GM18868 (cell line): ENCODE data around the gene CALU.

Experiments used
- ATAC-seq: cut with Tn5 transposase; IDR thresholded peaks from one replicate; pipeline ENCODE4 v1.9.1; 2021; ENCODE audit warnings: mild to moderate bottlenecking, moderate library complexity; ENCODE audit not compliant: unreplicated experiment

Gene CALU

GRCh38 chr7:128744366-128744905 lies 5.3 kb downstream of the CALU start:
- no peak for ATAC-seq

- ATAC-seq, result no peak
Measured at GRCh38 chr7:128745706-128746105, 6.5 kb downstream of the CALU start.

- no peak for ATAC-seq
Measured at GRCh38 chr7:128747327-128748079, 8.3 kb downstream of the CALU start.

GRCh38 chr7:128752251-128752650 lies 13.1 kb downstream of the CALU start:
- ATAC-seq, result no peak

GRCh38 chr7:128755075-128755818 lies 16.1 kb downstream of the CALU start:
- ATAC-seq, result no peak

- no peak for ATAC-seq
Measured at GRCh38 chr7:128755819-128756476, 16.8 kb downstream of the CALU start.

GRCh38 chr7:128757203-128757602 lies 18.0 kb downstream of the CALU start:
- no peak for ATAC-seq

- ATAC-seq, result no peak
Measured at GRCh38 chr7:128758553-128758952, 19.4 kb downstream of the CALU start.

- ATAC-seq, result no peak
Measured at GRCh38 chr7:128759242-128759641, 20.1 kb downstream of the CALU start.

GRCh38 chr7:128763541-128763940 lies 24.4 kb downstream of the CALU start:
- no peak for ATAC-seq

GRCh38 chr7:128767475-128768110 lies 28.4 kb downstream of the CALU start:
- ATAC-seq, result no peak

GRCh38 chr7:128770233-128770632 lies 31.1 kb downstream of the CALU start:
- no peak for ATAC-seq

- ATAC-seq, result no peak
Measured at GRCh38 chr7:128773604-128774003, 34.4 kb downstream of the CALU start.

- ATAC-seq, result no peak
Measured at GRCh38 chr7:128774029-128774689, 35.0 kb downstream of the CALU start.

GRCh38 chr7:128774921-128775320 lies 35.8 kb downstream of the CALU start:
- no peak for ATAC-seq

- ATAC-seq, result no peak
Measured at GRCh38 chr7:128775744-128776474, 36.8 kb downstream of the CALU start, which contains the start of gene OPN1SW. TSS of gene OPN1SW (minus strand) at chr7:128775794. CDS start at chr7:128775781, 13 bp downstream.

GRCh38 chr7:128777156-128778123 lies 38.3 kb downstream of the CALU start:
- ATAC-seq, result no peak

- no peak for ATAC-seq
Measured at GRCh38 chr7:128778946-128779345, 39.8 kb downstream of the CALU start.

GRCh38 chr7:128781126-128781525 lies 42.0 kb downstream of the CALU start:
- ATAC-seq, result no peak
